Renal pelvis (tissue), 4 donors: Measurements from ENCODE around the gene PMP22. TPM values are rescaled to one million over a fixed set of nuclear protein-coding genes. Genes with fewer than 3 reads are reported as not detected.
A peak's percentile ranks its signal among the peaks of the same experiment; 100 is the strongest.

Experiments used
- DNase-seq: peaks from one replicate; pipeline ENCODE4 v3.0.0-alpha.2; 2013
- polyA plus RNA-seq, 3 donors: library from polyadenylated mRNA; unstranded; fragments of 120-200 nt; gene quantifications; one replicate each; pipeline ENCODE4 v1.2.1, GENCODE V29; 2013; ENCODE audit not compliant: insufficient read length in 3 of 3

Gene PMP22
- polyA plus RNA-seq, 3 donors = 51.3 to 71.0 (median 56.1) TPM

- DNase-seq = peak; percentile 88
These were observed 4.5 kb downstream of the PMP22 start for GRCh38 chr17:15260376-15261257.

- no peak for DNase-seq
These were observed 7.2 kb downstream of the PMP22 start for GRCh38 chr17:15257796-15258512.

GRCh38 chr17:15257258-15257788 is 7.8 kb downstream of the PMP22 start:
- DNase-seq = peak; percentile 56

- DNase-seq = no peak
These were observed 8.4 kb downstream of the PMP22 start for GRCh38 chr17:15256689-15257088.

GRCh38 chr17:15255713-15256454 is 9.2 kb downstream of the PMP22 start:
- DNase-seq = no peak

GRCh38 chr17:15250135-15250860 is 14.8 kb downstream of the PMP22 start:
- no peak for DNase-seq

GRCh38 chr17:15249487-15249886 is 15.6 kb downstream of the PMP22 start:
- no peak for DNase-seq

- no peak for DNase-seq
These were observed 17.1 kb downstream of the PMP22 start for GRCh38 chr17:15247891-15248529.

GRCh38 chr17:15245054-15245453 is 20.1 kb downstream of the PMP22 start:
- DNase-seq = no peak

GRCh38 chr17:15240644-15241043 is 24.5 kb downstream of the PMP22 start:
- DNase-seq = no peak

- DNase-seq = no peak
These were observed 25.6 kb downstream of the PMP22 start for GRCh38 chr17:15239491-15239890.

- no peak for DNase-seq
These were observed 26.3 kb downstream of the PMP22 start for GRCh38 chr17:15238676-15239422.

GRCh38 chr17:15238057-15238456 is 27.1 kb downstream of the PMP22 start:
- DNase-seq = no peak

GRCh38 chr17:15237106-15237425 is 28.1 kb downstream of the PMP22 start:
- DNase-seq = no peak

GRCh38 chr17:15236281-15237105 is 28.6 kb downstream of the PMP22 start:
- DNase-seq = no peak

GRCh38 chr17:15233971-15234370 is 31.2 kb downstream of the PMP22 start:
- DNase-seq = no peak

GRCh38 chr17:15233022-15233805 is 31.9 kb downstream of the PMP22 start:
- DNase-seq = no peak

GRCh38 chr17:15232517-15232915 is 32.6 kb downstream of the PMP22 start:
- no peak for DNase-seq
